ENCODE data around the gene SDK1.

GRCh38 chr7:4017785-4018184, 716.7 kb downstream of the SDK1 start:
- no peak for TF ChIP-seq CTCF (IDR thresholded peaks at IDR 0.05; ENCODE audit: low read depth, low read length)
- TF ChIP-seq POLR2A (IDR thresholded peaks at IDR 0.05; ENCODE audit: extremely low read depth, insufficient read length): no peak
- TF ChIP-seq MAX (IDR thresholded peaks at IDR 0.05; ENCODE audit: low read depth, low read length): no peak
- TF ChIP-seq MYC (IDR thresholded peaks at IDR 0.05; ENCODE audit: low read depth, low read length): no peak

Measured in NB4 (cell line).